ENCODE data around the gene PHC2.

The PHC2 gene

GRCh38 chr1:33446590-33446989, 15.7 kb upstream of the PHC2 start:
- no peak for DNase-seq (ENCODE audit: low spot score)

- no peak for DNase-seq (ENCODE audit: low spot score)
These were observed 14.2 kb upstream of the PHC2 start for GRCh38 chr1:33445108-33445507.

GRCh38 chr1:33443705-33444180, 12.8 kb upstream of the PHC2 start:
- DNase-seq (ENCODE audit: low spot score) = no peak

DNA sequence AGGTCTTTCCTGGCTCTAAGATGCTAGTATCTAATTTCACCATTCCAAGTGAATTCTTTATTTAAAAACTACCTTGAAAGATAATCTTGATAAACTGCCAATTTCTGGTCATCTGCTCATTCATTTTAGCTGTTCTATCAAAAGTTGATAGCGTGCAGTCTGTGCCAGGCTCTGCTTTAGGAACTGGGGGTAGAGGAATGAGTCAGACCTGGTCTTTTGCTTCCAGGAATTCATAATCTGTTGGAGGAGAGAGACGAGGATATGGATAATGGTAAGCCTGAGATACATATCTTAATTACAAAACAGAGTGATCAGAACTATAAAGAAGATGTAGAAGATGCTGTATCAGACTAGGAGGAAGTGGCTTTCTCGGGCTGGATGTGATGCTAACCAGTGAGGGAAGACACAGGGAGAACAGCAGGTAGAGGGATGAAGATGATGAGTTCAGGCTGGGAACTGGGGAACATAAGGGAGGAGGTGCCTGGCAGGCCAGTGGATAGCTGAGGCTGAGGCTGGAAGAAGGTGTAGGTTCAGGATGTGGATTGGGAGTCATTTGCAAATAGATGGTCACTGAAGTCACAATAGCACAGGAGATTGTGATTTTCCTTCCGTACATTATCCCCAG, 12.3 kb upstream of the PHC2 start:
- DNase-seq (ENCODE audit: low spot score) = peak; percentile 39

DNA sequence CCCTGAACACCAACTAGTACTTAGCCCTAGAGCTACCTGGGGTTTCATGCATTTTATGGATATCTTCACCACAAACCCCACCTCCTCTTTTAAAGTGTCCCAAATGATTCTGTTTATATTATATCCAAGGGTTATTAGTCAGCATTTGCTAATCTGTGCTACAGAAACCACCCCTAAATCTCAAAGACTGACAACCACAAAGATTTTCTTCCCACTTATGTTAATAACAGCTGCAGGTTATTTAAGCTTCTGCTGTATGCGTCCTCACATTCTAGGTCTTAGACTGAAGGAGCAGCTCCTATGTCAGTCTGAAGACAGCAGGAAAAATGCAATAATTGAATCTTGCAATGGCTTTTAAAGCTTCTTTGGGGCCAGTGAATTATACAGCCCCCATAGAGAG, 11.2 kb upstream of the PHC2 start:
- DNase-seq (ENCODE audit: low spot score) = no peak

GRCh38 chr1:33441088-33441745, 10.3 kb upstream of the PHC2 start:
- no peak for DNase-seq (ENCODE audit: low spot score)

DNA sequence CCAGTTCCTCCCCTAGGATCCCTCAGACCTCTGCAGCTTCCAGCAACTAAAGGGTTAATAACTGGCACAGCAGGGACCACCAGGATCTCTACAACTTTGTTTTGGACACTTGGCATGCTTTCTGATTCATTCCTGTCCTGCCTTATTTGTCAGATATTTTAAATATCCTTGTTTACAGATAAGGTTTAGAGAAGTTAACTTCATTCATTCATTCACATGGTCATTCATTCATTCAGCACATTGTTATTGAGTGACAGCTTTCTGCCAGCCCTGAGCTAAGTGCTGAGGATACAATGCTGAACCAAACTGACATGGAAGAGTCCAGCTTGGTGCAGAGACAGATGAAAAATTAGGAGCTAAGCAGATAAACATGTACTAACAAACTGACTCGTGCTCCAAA, 8.8 kb upstream of the PHC2 start:
- DNase-seq (ENCODE audit: low spot score) = no peak

- DNase-seq (ENCODE audit: low spot score) = no peak
These were observed 7.7 kb upstream of the PHC2 start for GRCh38 chr1:33438364-33439160.

GRCh38 chr1:33436557-33437285, 5.8 kb upstream of the PHC2 start:
- DNase-seq (ENCODE audit: low spot score) = peak; percentile 15

GRCh38 chr1:33435096-33435820, 4.4 kb upstream of the PHC2 start:
- peak; percentile 67 for DNase-seq (ENCODE audit: low spot score)

GRCh38 chr1:33434363-33434750, 3.5 kb upstream of the PHC2 start:
- DNase-seq (ENCODE audit: low spot score) = no peak

DNA sequence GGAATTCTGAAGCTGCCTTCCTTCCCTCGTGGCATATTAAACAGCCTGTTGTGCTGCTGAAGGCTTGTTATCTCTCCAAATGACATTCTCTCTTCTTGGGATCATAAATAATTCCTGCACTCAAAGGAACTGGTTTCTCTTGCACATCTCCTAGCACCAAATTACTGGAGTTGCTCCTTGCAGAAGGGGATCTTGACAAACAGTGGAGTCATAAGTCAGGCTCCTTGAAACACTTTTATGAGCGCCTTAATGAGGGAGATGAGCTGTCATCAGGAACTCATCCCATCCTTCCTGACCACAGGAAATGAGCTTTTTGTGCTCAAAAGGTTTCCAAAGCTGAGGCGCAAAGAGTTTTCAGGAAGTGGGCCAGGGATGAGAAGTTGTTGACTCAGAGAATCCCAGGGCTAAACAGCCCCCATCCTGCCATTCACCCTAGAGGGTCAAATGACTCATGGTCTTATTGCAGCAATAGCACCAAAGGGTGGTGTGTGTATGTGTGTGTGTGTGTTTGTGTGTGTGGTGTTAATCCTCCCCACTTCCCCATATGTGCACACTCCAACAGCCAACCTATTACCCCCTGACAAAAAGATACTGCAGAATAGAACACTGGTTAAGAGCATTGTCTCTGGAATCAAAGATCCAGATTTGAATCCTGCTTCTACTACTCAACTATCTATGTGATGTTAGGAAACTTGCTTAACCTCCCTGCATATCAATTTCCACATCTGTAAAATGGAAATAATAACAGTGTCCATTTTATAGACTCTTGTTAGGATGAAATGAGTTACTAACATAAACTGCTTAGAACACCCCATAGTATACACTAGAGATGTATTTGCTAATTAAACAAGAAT, 2.8 kb upstream of the PHC2 start:
- peak; percentile 53 for DNase-seq (ENCODE audit: low spot score)

GRCh38 chr1:33429856-33430691, 821 bp downstream of the PHC2 start:
- peak; percentile 25 for DNase-seq (ENCODE audit: low spot score)

- DNase-seq (ENCODE audit: low spot score) = no peak
These were observed 1.6 kb downstream of the PHC2 start for GRCh38 chr1:33429332-33429731.

DNA sequence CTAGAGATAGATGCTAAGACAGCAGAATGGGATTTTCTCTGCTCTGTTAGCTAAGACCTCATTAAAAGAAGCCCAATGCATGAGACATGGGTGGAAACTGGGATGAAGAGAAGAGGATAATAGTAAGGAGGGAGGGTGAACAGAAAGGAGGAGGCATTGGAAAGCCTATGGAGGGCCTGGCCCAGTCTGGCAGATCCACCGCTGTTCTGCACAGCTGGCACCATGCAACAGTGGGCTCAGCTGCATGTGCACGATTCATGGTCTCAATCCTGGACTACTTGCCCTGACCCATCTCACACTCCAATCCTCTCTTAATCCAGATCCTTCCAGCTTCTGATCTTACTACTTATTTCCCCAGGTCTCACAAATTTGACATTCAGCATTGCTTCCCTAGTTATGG, 2.2 kb downstream of the PHC2 start:
- DNase-seq (ENCODE audit: low spot score) = no peak

DNA sequence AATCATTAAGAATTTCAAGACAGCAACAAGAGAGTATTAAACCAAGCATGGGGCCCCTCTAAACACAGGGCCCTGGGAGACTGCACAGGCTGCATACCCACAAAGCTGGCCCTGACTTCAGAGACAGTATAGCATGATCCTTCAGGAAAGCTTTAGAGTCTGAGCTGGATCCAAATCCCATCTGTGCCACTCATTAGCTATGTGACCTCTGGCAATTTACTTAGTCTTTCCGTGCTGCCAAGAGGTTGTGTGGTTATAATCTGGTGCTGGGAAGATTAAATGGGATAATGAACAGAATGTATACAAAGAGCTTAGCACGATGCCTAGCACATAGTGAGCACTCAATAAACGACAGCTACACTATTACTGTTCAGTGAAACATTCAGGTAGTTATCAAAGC, 4.0 kb downstream of the PHC2 start:
- DNase-seq (ENCODE audit: low spot score) = no peak

DNA sequence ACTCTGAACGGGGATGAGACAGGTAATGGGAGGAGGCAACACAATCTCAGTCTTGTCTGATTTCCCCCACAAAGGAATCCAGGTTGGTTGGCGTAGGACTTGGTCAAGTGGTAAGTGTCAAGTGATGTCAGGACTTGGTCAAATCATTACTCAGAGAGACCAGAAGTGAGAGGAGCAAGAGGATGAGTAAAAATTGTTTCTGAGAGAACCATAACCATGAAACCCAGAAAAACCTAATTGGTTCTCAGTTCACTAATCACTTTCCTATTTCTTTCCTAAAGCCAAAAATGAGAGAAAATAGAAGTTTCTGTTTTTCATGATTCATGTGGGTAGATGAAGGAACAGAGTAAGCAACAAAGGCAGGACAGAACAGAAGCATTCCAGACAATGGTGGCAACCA, 5.0 kb downstream of the PHC2 start:
- no peak for DNase-seq (ENCODE audit: low spot score)

DNA sequence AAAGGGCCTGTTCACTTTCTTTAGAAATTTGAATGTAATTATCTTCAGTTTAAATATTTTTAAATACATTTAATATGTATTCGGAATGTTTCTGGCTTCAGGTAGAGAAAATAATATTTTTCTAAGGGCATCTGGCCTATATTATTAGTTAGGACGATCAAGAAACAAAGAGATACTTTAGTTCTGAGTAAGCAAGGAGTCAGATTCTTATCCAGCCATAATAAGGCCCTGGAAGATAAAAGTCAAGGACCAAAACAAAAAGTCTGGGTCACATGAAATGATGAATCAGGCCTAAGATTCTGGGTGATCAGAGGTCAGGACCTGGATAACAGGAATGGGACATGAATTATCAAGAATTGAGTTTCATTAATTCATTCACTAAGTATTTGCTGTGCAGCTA, 6.3 kb downstream of the PHC2 start:
- DNase-seq (ENCODE audit: low spot score) = no peak

GRCh38 chr1:33424205-33424604, 6.7 kb downstream of the PHC2 start:
- no peak for DNase-seq (ENCODE audit: low spot score)
